MM.1S (cell line): ENCODE measurements around the gene CHMP1A.

Experiments used
- DNase-seq: peaks from one replicate; pipeline ENCODE4 v3.0.0-alpha.2; 2015
- H2AFZ ChIP-seq: fragments of 300-600 bp; sonication (generic); 2 replicates; pipeline ENCODE4 v1.6.0; 2016; ENCODE audit warnings: antibody characterized with exemption, low read length
- H3F3A ChIP-seq: fragments of 300-600 bp; sonication (generic); 2 replicates; pipeline ENCODE4 v1.6.1; 2016; ENCODE audit warnings: mild to moderate bottlenecking, antibody characterized with exemption, low read length, moderate library complexity, mixed read lengths; ENCODE audit not compliant: insufficient read depth
- H3K27ac ChIP-seq: fragments of 300-600 bp; sonication (generic); 2 replicates; pipeline ENCODE4 v1.5.1; 2016; ENCODE audit warnings: mild to moderate bottlenecking, low read length
- H3K27me3 ChIP-seq: fragments of 300-600 bp; sonication (generic); replicated peaks from 2 replicates; pipeline ENCODE4 v1.6.0; 2016; ENCODE audit warnings: low read length; ENCODE audit not compliant: insufficient read depth
- H3K36me3 ChIP-seq: fragments of 300-600 bp; sonication (generic); replicated peaks from 2 replicates; pipeline ENCODE4 v1.6.1; 2016; ENCODE audit warnings: mild to moderate bottlenecking, low read length, mixed read lengths; ENCODE audit not compliant: insufficient read depth
- H3K4me1 ChIP-seq: fragments of 300-600 bp; sonication (generic); 2 replicates; pipeline ENCODE4 v1.6.1; 2016; ENCODE audit warnings: low read length, mixed read lengths
- H3K4me2 ChIP-seq: fragments of 300-600 bp; sonication (generic); 2 replicates; pipeline ENCODE4 v1.6.0; 2016; ENCODE audit warnings: low read depth, low read length
- H3K4me3 ChIP-seq: fragments of 300-600 bp; sonication (generic); 2 replicates; pipeline ENCODE4 v1.5.1; 2016; ENCODE audit warnings: low read length, mixed read lengths
- H3K79me2 ChIP-seq: fragments of 300-600 bp; sonication (generic); 2 replicates; pipeline ENCODE4 v1.6.1; 2016; ENCODE audit warnings: mixed run types, low read length, mixed read lengths
- H3K9ac ChIP-seq: fragments of 300-600 bp; sonication (generic); 2 replicates; pipeline ENCODE4 v1.6.1; 2016; ENCODE audit warnings: low read length, mixed read lengths
- H3K9me2 ChIP-seq: fragments of 300-600 bp; sonication (generic); replicated peaks from 2 replicates; pipeline ENCODE4 v1.6.1; 2016; ENCODE audit warnings: mild to moderate bottlenecking, low read length, mixed read lengths; ENCODE audit not compliant: insufficient read depth
- H3K9me3 ChIP-seq: fragments of 300-600 bp; sonication (generic); replicated peaks from 2 replicates; pipeline ENCODE4 v1.6.1; 2016; ENCODE audit warnings: mild to moderate bottlenecking, low read length, mixed read lengths; ENCODE audit not compliant: insufficient read depth
- H4K20me1 ChIP-seq: fragments of 300-600 bp; sonication (generic); 2 replicates; pipeline ENCODE4 v1.6.1; 2016; ENCODE audit warnings: mild to moderate bottlenecking, low read length, moderate library complexity, mixed read lengths; ENCODE audit not compliant: insufficient read depth
- EZH2 ChIP-seq: fragments of 300-600 bp; sonication (generic); optimal IDR thresholded peaks from 2 replicates; pipeline ENCODE3; 2017; ENCODE audit warnings: low read depth, mild to moderate bottlenecking, antibody characterized with exemption, low read length, mixed read lengths
- EZH2phosphoT487 ChIP-seq: fragments of 300-600 bp; sonication (generic); IDR thresholded peaks from 2 replicates; pipeline ENCODE4 v1.6.1; 2018; ENCODE audit warnings: antibody characterized with exemption, low read length
- TF ChIP-seq, protein P1 (sequence below): fragments of 300-600 bp; sonication (generic); IDR thresholded peaks from 2 replicates; pipeline ENCODE4 v1.5.1; 2016; ENCODE audit warnings: antibody characterized with exemption, low read length, mixed read lengths

CHMP1A gene

DNA sequence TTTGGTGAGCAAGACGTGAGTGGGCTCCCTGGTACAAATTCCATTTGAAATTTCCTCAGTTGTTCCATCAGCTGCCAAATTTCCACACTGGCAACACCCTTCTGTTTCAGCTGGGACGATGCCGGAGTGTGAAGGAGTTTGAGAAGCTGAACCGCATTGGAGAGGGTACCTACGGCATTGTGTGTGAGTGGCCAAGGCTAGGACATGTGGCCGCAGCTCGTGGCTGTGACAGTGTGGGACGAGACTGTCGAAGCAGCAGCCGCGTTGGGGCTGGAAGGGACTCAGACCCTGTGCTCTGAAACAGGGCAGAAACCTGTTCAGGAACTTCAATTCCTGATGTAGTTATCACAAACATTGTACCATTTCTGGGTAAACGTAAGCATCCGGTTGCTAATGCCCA is 31.6 kb upstream of the CHMP1A start:
- no peaks in the 10 kb centered on the region for H3K36me3 ChIP-seq

DNA sequence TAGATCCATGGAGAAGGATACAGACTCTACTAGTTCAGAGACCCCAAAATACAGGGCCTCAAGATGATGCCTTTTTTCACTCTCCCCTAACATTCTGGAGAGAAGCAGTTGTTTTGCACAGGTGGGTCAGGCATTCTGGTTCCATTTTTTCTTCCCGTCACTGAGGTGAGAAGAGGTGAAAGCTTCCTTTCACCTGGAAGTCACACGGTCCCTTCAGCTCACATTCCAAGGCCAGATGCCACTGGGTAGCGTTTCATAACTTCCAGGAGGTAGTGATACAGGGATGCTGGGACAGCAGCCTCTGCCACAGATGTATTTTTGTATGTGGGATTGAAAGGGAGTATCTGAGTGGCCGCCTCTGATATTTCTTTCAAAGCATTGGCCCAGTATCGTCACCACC is 30.9 kb upstream of the CHMP1A start:
- DNase-seq: no peak
- Histone ChIP-seq H3K9ac (no peak overlapping the region), H3K4me1 (no peaks in the 10 kb centered on the region), H3K79me2 (peaks cover 4% of the 10 kb centered on the region), H3F3A (no peaks in the 10 kb centered on the region), H3K9me2 (no peaks in the 10 kb centered on the region), H3K4me3 (no peak overlapping the region), H2AFZ (no peak overlapping the region), H3K9me3 (no peaks in the 10 kb centered on the region), H3K4me2 (no peak overlapping the region), H3K36me3 (no peaks in the 10 kb centered on the region), H4K20me1 (no peaks in the 10 kb centered on the region), H3K27me3 (no peaks in the 10 kb centered on the region), H3K27ac (no peak overlapping the region)
- TF ChIP-seq, protein P1, sequence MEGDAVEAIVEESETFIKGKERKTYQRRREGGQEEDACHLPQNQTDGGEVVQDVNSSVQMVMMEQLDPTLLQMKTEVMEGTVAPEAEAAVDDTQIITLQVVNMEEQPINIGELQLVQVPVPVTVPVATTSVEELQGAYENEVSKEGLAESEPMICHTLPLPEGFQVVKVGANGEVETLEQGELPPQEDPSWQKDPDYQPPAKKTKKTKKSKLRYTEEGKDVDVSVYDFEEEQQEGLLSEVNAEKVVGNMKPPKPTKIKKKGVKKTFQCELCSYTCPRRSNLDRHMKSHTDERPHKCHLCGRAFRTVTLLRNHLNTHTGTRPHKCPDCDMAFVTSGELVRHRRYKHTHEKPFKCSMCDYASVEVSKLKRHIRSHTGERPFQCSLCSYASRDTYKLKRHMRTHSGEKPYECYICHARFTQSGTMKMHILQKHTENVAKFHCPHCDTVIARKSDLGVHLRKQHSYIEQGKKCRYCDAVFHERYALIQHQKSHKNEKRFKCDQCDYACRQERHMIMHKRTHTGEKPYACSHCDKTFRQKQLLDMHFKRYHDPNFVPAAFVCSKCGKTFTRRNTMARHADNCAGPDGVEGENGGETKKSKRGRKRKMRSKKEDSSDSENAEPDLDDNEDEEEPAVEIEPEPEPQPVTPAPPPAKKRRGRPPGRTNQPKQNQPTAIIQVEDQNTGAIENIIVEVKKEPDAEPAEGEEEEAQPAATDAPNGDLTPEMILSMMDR: no peak
- no peak for TF ChIP-seq EZH2phosphoT487

More for the DNA sequence above, 31.6 kb upstream of the CHMP1A start:
- Histone ChIP-seq H3K4me1 (no peaks in the 10 kb centered on the region), H3K9ac (no peak overlapping the region), H3K4me3 (no peak overlapping the region), H2AFZ (no peak overlapping the region), H3K79me2 (peaks cover 4% of the 10 kb centered on the region), H4K20me1 (no peaks in the 10 kb centered on the region), H3F3A (no peaks in the 10 kb centered on the region), H3K9me3 (no peaks in the 10 kb centered on the region), H3K27me3 (no peaks in the 10 kb centered on the region), H3K4me2 (no peak overlapping the region), H3K27ac (no peak overlapping the region), H3K9me2 (no peaks in the 10 kb centered on the region)
- TF ChIP-seq, protein P1: no peak
- no peak for TF ChIP-seq EZH2phosphoT487
- no peak for TF ChIP-seq EZH2
- no peak for DNase-seq

DNA sequence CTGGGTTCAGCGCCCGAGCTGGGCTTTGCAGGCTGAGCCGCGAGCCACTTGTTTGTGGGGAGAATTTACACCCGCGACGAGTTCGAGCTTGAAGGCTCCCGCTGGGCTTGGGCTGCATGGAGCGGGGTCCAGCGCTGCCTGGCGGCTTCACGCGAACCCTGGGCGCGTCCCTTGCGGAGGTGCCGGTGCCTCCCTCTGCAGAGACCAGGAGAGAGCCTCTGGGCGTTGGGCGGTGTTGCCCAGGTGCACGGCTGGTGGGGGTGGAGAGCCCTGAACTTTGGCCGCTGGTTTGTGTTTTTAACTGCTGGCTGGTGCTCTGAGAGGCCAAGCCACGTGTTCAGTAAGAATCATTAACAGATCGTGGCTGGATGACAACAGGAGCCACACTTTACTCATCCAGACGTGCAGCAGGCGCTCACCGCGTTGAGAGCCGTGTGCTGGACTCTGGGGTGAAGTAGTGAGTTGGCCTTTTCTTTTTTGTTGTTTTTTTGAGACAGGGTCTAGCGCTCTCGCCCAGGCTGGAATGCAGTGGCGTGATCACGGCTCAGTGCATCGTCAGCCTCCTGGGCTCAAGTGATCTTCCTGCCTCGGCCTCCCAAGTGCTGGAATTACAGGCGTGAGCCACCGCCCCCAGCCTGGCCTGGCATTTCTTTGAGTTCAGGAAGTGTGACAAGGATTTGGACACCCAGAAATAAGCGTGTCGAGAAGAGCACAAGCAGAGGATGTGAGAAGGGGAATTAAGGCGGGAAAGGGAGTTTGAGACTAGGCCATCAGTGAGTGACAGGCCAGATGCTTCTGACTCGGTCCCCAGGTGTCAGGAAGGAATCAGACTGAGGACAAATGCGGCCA is 29.8 kb upstream of the CHMP1A start:
- peak overlapping the region; percentile 72 for H3K27ac ChIP-seq

More for the DNA sequence above, 29.8 kb upstream of the CHMP1A start:
- H3K9me3 ChIP-seq: no peaks in the 10 kb centered on the region
- no peaks in the 10 kb centered on the region for H3K4me1 ChIP-seq
- no peaks in the 10 kb centered on the region for H3F3A ChIP-seq
- TF ChIP-seq EZH2 (no peak), EZH2phosphoT487 (no peak)
- TF ChIP-seq, protein P1: no peak
- H3K4me2 ChIP-seq: peak overlapping the region; percentile 68
- peak overlapping the region; percentile 83 for H3K9ac ChIP-seq
- H3K79me2 ChIP-seq: peaks cover 4% of the 10 kb centered on the region
- no peaks in the 10 kb centered on the region for H3K9me2 ChIP-seq
- peak; percentile 45 for DNase-seq
- peak overlapping the region; percentile 75 for H3K4me3 ChIP-seq
- H4K20me1 ChIP-seq: no peaks in the 10 kb centered on the region
- no peaks in the 10 kb centered on the region for H3K27me3 ChIP-seq
- H3K36me3 ChIP-seq: no peaks in the 10 kb centered on the region
- H2AFZ ChIP-seq: 0 out of 2 replicates have a peak overlapping the region, but pooled peaks have one; percentile 31
